H9 (cell line): ENCODE results near the gene SLC27A1. TPM values are rescaled to one million over a fixed set of nuclear protein-coding genes. Genes with fewer than 3 reads are reported as not detected.

Experiments
- DNase-seq: peaks from one replicate; pipeline ENCODE4 v3.0.0-alpha.2; 2017
- H2AFZ ChIP-seq: one replicate; pipeline ENCODE4 v1.6.1; 2013; ENCODE audit warnings: mild to moderate bottlenecking, low read length, control low read depth, moderate library complexity
- H2AK5ac ChIP-seq: 2 replicates; pipeline ENCODE4 v1.6.1; 2013; ENCODE audit warnings: low read length, control low read depth, mixed read lengths; ENCODE audit not compliant: insufficient read length
- H2BK120ac ChIP-seq: one replicate; pipeline ENCODE4 v1.6.1; 2013; ENCODE audit warnings: low read depth, mild to moderate bottlenecking, low read length, control low read depth, inconsistent platforms; ENCODE audit not compliant: poor library complexity, severe bottlenecking
- H2BK12ac ChIP-seq: 2 replicates; pipeline ENCODE4 v1.6.1; 2013; ENCODE audit warnings: low read length, control low read depth, mixed read lengths, low read depth; ENCODE audit not compliant: insufficient read length
- H2BK15ac ChIP-seq: 2 replicates; pipeline ENCODE4 v1.6.1; 2013; ENCODE audit warnings: low read depth, low read length, control low read depth
- H2BK20ac ChIP-seq: one replicate; pipeline ENCODE4 v1.6.1; 2013; ENCODE audit warnings: low read depth, mild to moderate bottlenecking, low read length, control low read depth, inconsistent platforms; ENCODE audit not compliant: poor library complexity, severe bottlenecking
- H2BK5ac ChIP-seq: 2 replicates; pipeline ENCODE4 v1.6.1; 2013; ENCODE audit warnings: low read length, control low read depth, mixed read lengths; ENCODE audit not compliant: insufficient read length
- H3K14ac ChIP-seq: 2 replicates; pipeline ENCODE4 v1.6.1; 2013; ENCODE audit warnings: low read length, control low read depth; ENCODE audit not compliant: insufficient read depth
- H3K18ac ChIP-seq: 2 replicates; pipeline ENCODE4 v1.6.1; 2013; ENCODE audit warnings: low read depth, mild to moderate bottlenecking, mixed read lengths, low read length, control low read depth; ENCODE audit not compliant: insufficient read length
- H3K23ac ChIP-seq: 2 replicates; pipeline ENCODE4 v1.6.1; 2013; ENCODE audit warnings: low read length, control low read depth, mixed read lengths, low read depth; ENCODE audit not compliant: insufficient read length
- H3K23me2 ChIP-seq: 2 replicates; pipeline ENCODE4 v1.6.1; 2013; ENCODE audit warnings: low read depth, mild to moderate bottlenecking, mixed read lengths, low read length, control low read depth; ENCODE audit not compliant: insufficient read length, poor library complexity, severe bottlenecking
- H3K27ac ChIP-seq: 2 replicates; pipeline ENCODE4 v1.5.1; 2013; ENCODE audit warnings: low read length, control low read depth, mixed read lengths, low read depth; ENCODE audit not compliant: insufficient read length
- H3K27me3 ChIP-seq: 2 replicates; pipeline ENCODE4 v1.6.1; 2013; ENCODE audit warnings: low read length, control low read depth, inconsistent platforms; ENCODE audit not compliant: insufficient read depth
- H3K4ac ChIP-seq: 2 replicates; pipeline ENCODE4 v1.6.1; 2013; ENCODE audit warnings: low read depth, mild to moderate bottlenecking, control low read depth, inconsistent platforms, low read length, moderate library complexity
- H3K4me1 ChIP-seq: 2 replicates; pipeline ENCODE4 v1.6.1; 2013; ENCODE audit warnings: low read length, control low read depth, inconsistent platforms; ENCODE audit not compliant: insufficient read depth
- H3K4me2 ChIP-seq: 2 replicates; pipeline ENCODE4 v1.6.1; 2013; ENCODE audit warnings: low read length, control low read depth, mixed read lengths; ENCODE audit not compliant: insufficient read length, insufficient read depth
- H3K56ac ChIP-seq: 2 replicates; pipeline ENCODE4 v1.6.1; 2013; ENCODE audit warnings: low read depth, mild to moderate bottlenecking, mixed read lengths, low read length, control low read depth; ENCODE audit not compliant: insufficient read length
- H3K79me1 ChIP-seq: 2 replicates; pipeline ENCODE4 v1.6.1; 2013; ENCODE audit warnings: low read depth, mild to moderate bottlenecking, moderate library complexity, low read length, control low read depth, inconsistent platforms; ENCODE audit not compliant: insufficient read depth, poor library complexity, severe bottlenecking
- H3K79me2 ChIP-seq: 2 replicates; pipeline ENCODE4 v1.6.1; 2013; ENCODE audit warnings: low read length, control low read depth, inconsistent platforms; ENCODE audit not compliant: insufficient read depth
- H3K9ac ChIP-seq: 2 replicates; pipeline ENCODE4 v1.6.1; 2013; ENCODE audit warnings: low read length, control low read depth, mixed read lengths; ENCODE audit not compliant: insufficient read length; ENCODE audit errors: extremely low read depth
- H3K9me3 ChIP-seq: one replicate; pipeline ENCODE4 v1.6.1; 2013; ENCODE audit warnings: low read depth, low read length, inconsistent platforms; ENCODE audit not compliant: control insufficient read depth
- H3T11ph ChIP-seq: one replicate; pipeline ENCODE4 v1.6.1; 2013; ENCODE audit warnings: mild to moderate bottlenecking, low read length, control low read depth, inconsistent platforms
- H4K20me1 ChIP-seq: one replicate; pipeline ENCODE4 v1.6.1; 2013; ENCODE audit not compliant: control insufficient read depth, insufficient read length, insufficient read depth
- H4K5ac ChIP-seq: 2 replicates; pipeline ENCODE4 v1.6.1; 2013; ENCODE audit warnings: low read depth, mild to moderate bottlenecking, mixed read lengths, low read length, control low read depth; ENCODE audit not compliant: insufficient read length
- H4K8ac ChIP-seq: replicated peaks from 2 replicates; pipeline ENCODE4 v1.6.1; 2013; ENCODE audit warnings: low read length, control low read depth, mixed read lengths, low read depth; ENCODE audit not compliant: insufficient read length
- H4K91ac ChIP-seq: 2 replicates; pipeline ENCODE4 v1.6.1; 2013; ENCODE audit warnings: low read depth, mild to moderate bottlenecking, moderate library complexity, mixed read lengths, low read length, control low read depth; ENCODE audit not compliant: insufficient read length
- H3K27ac Mint-ChIP-seq, 3 experiments: 2 replicates in 2 of 3; 3 replicates in 1 of 3; pipeline ENCODE4 v1.8.0; 2020 to 2021; ENCODE audit warnings: mixed read lengths in 3 of 3, mild to moderate bottlenecking in 1 of 3, moderate library complexity in 1 of 3
- H3K27me3 Mint-ChIP-seq: 2 replicates; pipeline ENCODE4 v1.8.0; 2021; ENCODE audit warnings: low read depth, mild to moderate bottlenecking, moderate library complexity, mixed read lengths
- H3K36me3 Mint-ChIP-seq, 3 experiments: 2 replicates in 2 of 3; 3 replicates in 1 of 3; pipeline ENCODE4 v1.8.0; 2020 to 2021; ENCODE audit warnings: low read depth in 3 of 3, mixed read lengths in 3 of 3; ENCODE audit not compliant: insufficient read depth in 1 of 3
- H3K4me1 Mint-ChIP-seq, 2 experiments: 2 replicates each; pipeline ENCODE4 v1.8.0; 2020; ENCODE audit warnings: mixed read lengths in 2 of 2
- H3K4me3 Mint-ChIP-seq, 2 experiments: 2 replicates in 1 of 2; 3 replicates in 1 of 2; pipeline ENCODE4 v1.8.0; 2020 to 2021; ENCODE audit warnings: mild to moderate bottlenecking in 2 of 2, mixed read lengths in 2 of 2, moderate library complexity in 1 of 2
- H3K9me3 Mint-ChIP-seq, 2 experiments: 2 replicates in 1 of 2; 3 replicates in 1 of 2; pipeline ENCODE4 v1.8.0; 2020; ENCODE audit warnings: mild to moderate bottlenecking in 2 of 2, mixed read lengths in 2 of 2, moderate library complexity in 1 of 2
- WGBS: extraction: QIAGEN DNeasy Blood & Tissue Kit; methylation state at CpG from one replicate; pipeline ENCODE4 v1.1.7; 2013; ENCODE audit warnings: missing lambda C conversion rate, low lambda C conversion rate, mixed read lengths; ENCODE audit not compliant: insufficient read length; ENCODE audit errors: extremely low coverage; 5-methylcytosine and 5-hydroxymethylcytosine counted together
- total RNA-seq: library from RNA; stranded (reverse); gene quantifications from 2 replicates; pipeline ENCODE4 v1.2.1, GENCODE V29; 2021
- TF ChIP-seq, protein P1 (sequence below): fragments of 200-600 bp; sonication (generic); conservative IDR thresholded peaks from 3 replicates; pipeline ENCODE4 v1.8.0; 2021; ENCODE audit warnings: antibody characterized with exemption, mild to moderate bottlenecking

The SLC27A1 gene
- total RNA-seq, 1 experiment from 2014 or later, result 6.4 TPM

DNA sequence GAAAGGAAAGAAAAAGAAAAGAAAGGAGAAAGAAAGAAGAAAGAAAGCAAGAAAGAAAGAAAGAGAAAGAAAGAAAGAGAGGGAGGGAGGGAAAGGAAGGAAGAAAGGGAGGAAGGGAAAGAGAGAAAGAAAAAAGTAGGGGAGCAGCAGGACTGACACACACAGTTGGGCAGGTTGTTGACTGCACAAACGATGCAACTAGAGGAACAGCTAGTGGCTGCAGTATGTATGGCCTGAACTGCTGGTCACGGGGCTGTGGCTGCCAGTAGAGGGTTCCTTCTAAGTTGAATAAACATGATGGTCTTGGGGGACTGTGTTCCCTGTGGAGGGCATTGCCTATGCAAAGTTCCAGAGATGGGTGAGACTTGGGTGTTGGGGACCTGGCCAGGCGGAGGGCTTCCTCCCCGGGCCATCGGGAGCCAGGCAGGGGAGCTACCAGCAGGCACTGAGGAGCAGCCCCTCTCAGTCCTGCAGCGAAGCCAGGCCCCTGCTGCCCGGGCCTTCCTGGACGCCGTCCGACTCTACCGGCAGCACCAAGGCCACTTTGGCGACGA, 68.4 kb downstream of the SLC27A1 start:
- H3K79me1 ChIP-seq, result no peaks in the 10 kb centered on the region
- no peak overlapping the region for H3K56ac ChIP-seq
- H3T11ph ChIP-seq, result no peak overlapping the region
- no peak overlapping the region for H4K8ac ChIP-seq
- Mint-ChIP-seq H3K4me1 (peaks cover 6 to 10% of the 10 kb centered on the region in 2 experiments), H3K36me3 (no peaks in the 10 kb centered on the region; a peak in 1 of 7 replicates), H3K27ac (peak overlapping the region in 1 of 3 experiments; percentile 40; a peak in 1 of 7 replicates), H3K27me3 (peaks cover 44% of the 10 kb centered on the region), H3K9me3 (peaks cover 0 to 2% of the 10 kb centered on the region in 2 experiments; a peak in 1 of 5 replicates), H3K4me3 (peak overlapping the region; percentile 71 to 88)
- H3K27ac ChIP-seq, result no peak overlapping the region
- no peaks in the 10 kb centered on the region for H4K20me1 ChIP-seq
- H2AK5ac ChIP-seq, result no peak overlapping the region
- no peak for DNase-seq
- H2BK15ac ChIP-seq, result no peak overlapping the region
- no peak overlapping the region for H2BK12ac ChIP-seq
- H3K27me3 ChIP-seq, result no peaks in the 10 kb centered on the region; the same call in 1 of the 2 replicates
- no peaks in the 10 kb centered on the region for H3K4me1 ChIP-seq
- TF ChIP-seq, protein P1, sequence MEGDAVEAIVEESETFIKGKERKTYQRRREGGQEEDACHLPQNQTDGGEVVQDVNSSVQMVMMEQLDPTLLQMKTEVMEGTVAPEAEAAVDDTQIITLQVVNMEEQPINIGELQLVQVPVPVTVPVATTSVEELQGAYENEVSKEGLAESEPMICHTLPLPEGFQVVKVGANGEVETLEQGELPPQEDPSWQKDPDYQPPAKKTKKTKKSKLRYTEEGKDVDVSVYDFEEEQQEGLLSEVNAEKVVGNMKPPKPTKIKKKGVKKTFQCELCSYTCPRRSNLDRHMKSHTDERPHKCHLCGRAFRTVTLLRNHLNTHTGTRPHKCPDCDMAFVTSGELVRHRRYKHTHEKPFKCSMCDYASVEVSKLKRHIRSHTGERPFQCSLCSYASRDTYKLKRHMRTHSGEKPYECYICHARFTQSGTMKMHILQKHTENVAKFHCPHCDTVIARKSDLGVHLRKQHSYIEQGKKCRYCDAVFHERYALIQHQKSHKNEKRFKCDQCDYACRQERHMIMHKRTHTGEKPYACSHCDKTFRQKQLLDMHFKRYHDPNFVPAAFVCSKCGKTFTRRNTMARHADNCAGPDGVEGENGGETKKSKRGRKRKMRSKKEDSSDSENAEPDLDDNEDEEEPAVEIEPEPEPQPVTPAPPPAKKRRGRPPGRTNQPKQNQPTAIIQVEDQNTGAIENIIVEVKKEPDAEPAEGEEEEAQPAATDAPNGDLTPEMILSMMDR, result no peak
- H2BK20ac ChIP-seq, result no peak overlapping the region
- H3K18ac ChIP-seq, result no peak overlapping the region
- H3K9ac ChIP-seq, result no peak overlapping the region
- no peak overlapping the region for H2BK120ac ChIP-seq
- no peaks in the 10 kb centered on the region for H3K9me3 ChIP-seq
- no peak overlapping the region for H4K5ac ChIP-seq
- H3K4ac ChIP-seq, result no peak overlapping the region
- no peak overlapping the region for H2AFZ ChIP-seq
- H3K14ac ChIP-seq, result no peak overlapping the region
- peak overlapping the region; percentile 38 for H3K4me2 ChIP-seq
- peaks cover 7% of the 10 kb centered on the region for H3K23me2 ChIP-seq
- H4K91ac ChIP-seq, result no peak overlapping the region
- no peak overlapping the region for H2BK5ac ChIP-seq
- H3K23ac ChIP-seq, result no peak overlapping the region
- no CpG with 5 or more reads among the region's 13 CpGs for WGBS
- H3K79me2 ChIP-seq, result no peaks in the 10 kb centered on the region
